ENCODE data around the gene MEIG1. TPM values are rescaled to one million over a fixed set of nuclear protein-coding genes. Genes with fewer than 3 reads are reported as not detected.
"Not testable (repeated sequence)": the region's sequence is repeated elsewhere in the genome, so short reads cannot be mapped to it uniquely, and the experiment has no call there.

Gene MEIG1
- total RNA-seq, 1 donor from 2014 or later: not detected

DNA sequence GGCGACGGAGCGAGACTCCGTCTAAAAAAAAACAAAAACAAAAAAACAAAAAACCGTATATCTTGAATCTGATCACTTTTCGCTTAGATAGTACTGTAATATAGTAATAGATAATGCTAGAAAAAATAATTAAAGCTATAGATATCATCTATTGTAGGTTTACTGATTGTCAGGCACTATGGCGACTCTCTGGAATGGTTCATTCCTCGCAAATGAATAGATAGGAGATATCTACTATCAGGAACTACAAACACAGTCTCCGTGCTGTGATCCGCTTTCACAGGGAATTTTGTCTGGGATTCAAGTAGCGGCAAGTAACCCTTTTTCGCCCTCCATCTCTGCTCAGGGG lies 342 bp upstream of the MEIG1 start:
- TF ChIP-seq, protein P1, sequence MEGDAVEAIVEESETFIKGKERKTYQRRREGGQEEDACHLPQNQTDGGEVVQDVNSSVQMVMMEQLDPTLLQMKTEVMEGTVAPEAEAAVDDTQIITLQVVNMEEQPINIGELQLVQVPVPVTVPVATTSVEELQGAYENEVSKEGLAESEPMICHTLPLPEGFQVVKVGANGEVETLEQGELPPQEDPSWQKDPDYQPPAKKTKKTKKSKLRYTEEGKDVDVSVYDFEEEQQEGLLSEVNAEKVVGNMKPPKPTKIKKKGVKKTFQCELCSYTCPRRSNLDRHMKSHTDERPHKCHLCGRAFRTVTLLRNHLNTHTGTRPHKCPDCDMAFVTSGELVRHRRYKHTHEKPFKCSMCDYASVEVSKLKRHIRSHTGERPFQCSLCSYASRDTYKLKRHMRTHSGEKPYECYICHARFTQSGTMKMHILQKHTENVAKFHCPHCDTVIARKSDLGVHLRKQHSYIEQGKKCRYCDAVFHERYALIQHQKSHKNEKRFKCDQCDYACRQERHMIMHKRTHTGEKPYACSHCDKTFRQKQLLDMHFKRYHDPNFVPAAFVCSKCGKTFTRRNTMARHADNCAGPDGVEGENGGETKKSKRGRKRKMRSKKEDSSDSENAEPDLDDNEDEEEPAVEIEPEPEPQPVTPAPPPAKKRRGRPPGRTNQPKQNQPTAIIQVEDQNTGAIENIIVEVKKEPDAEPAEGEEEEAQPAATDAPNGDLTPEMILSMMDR (IDR thresholded peaks at IDR 0.05): no peak
- no peaks in the 10 kb centered on the region for H3K36me3 ChIP-seq
- peak overlapping the region; percentile 76 to 92 for H3K4me3 ChIP-seq
- DNase-seq (ENCODE audit: low spot score in 2 of 2): no peak
- intact Hi-C loops (cut with DNase I): loop anchor here (1.0 to 10.0 kb wide), 5 partner anchors 81 to 1654 kb away; partner anchors contain the start of genes PHYH, RPP38 and SUV39H2
- H3K4me1 ChIP-seq: peaks cover 0 to 3% of the 10 kb centered on the region in 2 donors
- no peaks in the 10 kb centered on the region for H3K27me3 ChIP-seq
- no peaks in the 10 kb centered on the region for H3K9me3 ChIP-seq
- peak overlapping the region; percentile 92 to 97 for H3K27ac ChIP-seq

DNA sequence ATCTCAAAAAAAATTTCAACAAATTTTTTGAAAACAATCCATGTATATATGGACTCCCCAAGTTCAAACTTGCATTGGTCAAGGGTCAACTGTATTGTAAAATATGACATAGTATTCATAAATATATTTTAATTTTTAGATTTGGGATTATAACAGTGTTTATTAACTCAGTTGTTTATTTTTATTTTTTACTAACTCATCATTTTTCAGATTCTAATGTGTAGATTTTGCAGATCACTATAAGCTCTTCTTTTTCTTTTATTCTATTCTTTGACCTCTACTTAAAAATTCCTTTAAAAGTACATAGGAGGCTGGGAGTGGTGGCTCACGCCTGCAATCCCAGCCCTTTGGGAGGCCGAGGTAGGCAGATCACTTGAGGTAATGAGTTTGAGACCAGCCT lies 8.7 kb downstream of the MEIG1 start:
- Histone ChIP-seq H3K4me3 (no peak overlapping the region), H3K4me1 (no peaks in the 10 kb centered on the region), H3K36me3 (no peaks in the 10 kb centered on the region), H3K27me3 (no peaks in the 10 kb centered on the region), H3K27ac (no peak overlapping the region), H3K9me3 (no peaks in the 10 kb centered on the region)
- intact Hi-C loops (cut with DNase I): no loop called here
- DNase-seq (ENCODE audit: low spot score in 2 of 2): no peak
- TF ChIP-seq, protein P1 (IDR thresholded peaks at IDR 0.05): no peak

DNA sequence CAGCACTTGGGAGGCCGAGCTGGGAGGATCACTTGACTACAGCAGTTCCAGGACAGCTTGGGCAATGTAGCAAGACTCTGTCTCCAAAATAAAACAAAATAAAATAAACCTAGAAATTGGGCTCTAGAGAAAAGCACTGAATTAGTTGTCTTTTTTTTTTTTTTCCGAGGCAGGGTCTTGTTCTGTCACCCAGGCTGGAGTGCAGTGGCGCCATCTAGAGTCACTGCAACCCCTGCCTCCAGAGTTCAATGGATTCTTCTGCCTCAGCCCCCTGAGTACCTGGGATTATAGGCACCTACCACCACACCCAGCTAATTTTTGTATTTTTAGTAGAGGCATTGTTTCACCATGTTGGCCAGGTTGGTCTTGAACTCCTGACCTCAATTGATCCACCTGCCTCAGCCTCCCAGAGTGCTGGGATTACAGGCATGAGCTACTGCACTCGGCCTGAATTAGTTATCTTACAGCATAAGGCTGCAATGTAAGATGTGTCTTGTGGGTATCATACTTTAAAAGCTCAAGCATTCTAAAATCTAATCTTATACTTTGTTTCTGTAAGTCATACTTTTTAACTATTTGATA lies 12.8 kb downstream of the MEIG1 start:
- TF ChIP-seq, protein P1 (IDR thresholded peaks at IDR 0.05): peak in 2 of 3 experiments; percentile 32 to 48
- no peak for DNase-seq (ENCODE audit: low spot score in 2 of 2)
- H3K36me3 ChIP-seq: no peaks in the 10 kb centered on the region
- no peaks in the 10 kb centered on the region for H3K9me3 ChIP-seq
- H3K27ac ChIP-seq: no peak overlapping the region
- H3K4me3 ChIP-seq: no peak overlapping the region
- H3K27me3 ChIP-seq: no peaks in the 10 kb centered on the region
- intact Hi-C loops (cut with DNase I): no loop called here
- no peaks in the 10 kb centered on the region for H3K4me1 ChIP-seq

DNA sequence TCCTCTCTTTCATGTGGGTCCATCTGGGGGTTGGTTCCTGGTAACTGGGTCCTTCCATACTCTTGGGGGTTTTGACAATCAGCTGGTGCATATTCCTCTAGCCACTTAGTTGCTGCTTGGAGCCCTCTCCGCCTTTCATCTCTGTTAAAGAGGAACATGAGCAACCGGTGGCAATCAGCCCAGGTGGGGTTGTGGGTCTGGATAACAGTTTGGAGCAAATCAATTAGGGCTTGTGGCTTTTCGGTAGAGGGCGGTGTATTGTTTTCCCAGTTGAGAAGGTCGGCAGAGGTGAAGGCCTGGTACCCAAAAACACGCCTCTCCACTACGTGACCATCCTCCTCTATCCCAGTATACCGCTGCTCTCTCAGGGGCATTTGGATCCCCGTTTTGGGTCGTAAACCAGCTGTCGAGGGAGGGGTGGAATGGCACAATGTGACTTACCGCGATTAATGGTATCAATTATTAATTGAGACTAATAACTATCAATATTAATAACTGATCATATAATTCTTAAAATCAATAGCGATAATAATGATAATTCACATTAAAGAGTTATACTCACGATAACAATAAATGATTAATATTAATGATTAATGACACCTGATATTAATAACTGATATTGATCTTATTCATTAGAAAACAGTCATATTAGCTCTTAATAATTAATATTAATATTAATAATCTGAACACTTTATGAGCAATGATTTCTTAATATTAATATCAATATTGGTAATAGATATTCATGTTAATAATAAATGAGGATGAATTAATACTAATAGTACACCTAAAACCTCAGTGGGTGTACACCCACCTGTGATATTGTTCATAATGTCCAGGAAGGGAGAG lies 15.2 kb downstream of the MEIG1 start:
- H3K4me1 ChIP-seq; intact Hi-C loops (cut with DNase I); H3K4me3 ChIP-seq; H3K27me3 ChIP-seq; H3K36me3 ChIP-seq; H3K27ac ChIP-seq; DNase-seq (ENCODE audit: low spot score in 2 of 2); H3K9me3 ChIP-seq: not testable (repeated sequence)

- DNase-seq (ENCODE audit: low spot score in 2 of 2): no peak
- H3K4me1 ChIP-seq: no peaks in the 10 kb centered on the region
- no peak overlapping the region for H3K4me3 ChIP-seq
- H3K27me3 ChIP-seq: no peaks in the 10 kb centered on the region
- no peaks in the 10 kb centered on the region for H3K36me3 ChIP-seq
- TF ChIP-seq, protein P1 (IDR thresholded peaks at IDR 0.05): no peak
- no peaks in the 10 kb centered on the region for H3K9me3 ChIP-seq
- intact Hi-C loops (cut with DNase I): no loop called here
- H3K27ac ChIP-seq: no peak overlapping the region
These were observed 16.6 kb downstream of the MEIG1 start for GRCh38 chr10:14975672-14976273.

- no peaks in the 10 kb centered on the region for H3K27me3 ChIP-seq
- DNase-seq (ENCODE audit: low spot score in 2 of 2): no peak
- intact Hi-C loops (cut with DNase I): no loop called here
- no peaks in the 10 kb centered on the region for H3K9me3 ChIP-seq
- no peaks in the 10 kb centered on the region for H3K4me1 ChIP-seq
- TF ChIP-seq, protein P1 (IDR thresholded peaks at IDR 0.05): no peak
- no peak overlapping the region for H3K4me3 ChIP-seq
- H3K36me3 ChIP-seq: no peaks in the 10 kb centered on the region
- H3K27ac ChIP-seq: no peak overlapping the region
These were observed 23.6 kb downstream of the MEIG1 start for GRCh38 chr10:14982744-14983143.

DNA sequence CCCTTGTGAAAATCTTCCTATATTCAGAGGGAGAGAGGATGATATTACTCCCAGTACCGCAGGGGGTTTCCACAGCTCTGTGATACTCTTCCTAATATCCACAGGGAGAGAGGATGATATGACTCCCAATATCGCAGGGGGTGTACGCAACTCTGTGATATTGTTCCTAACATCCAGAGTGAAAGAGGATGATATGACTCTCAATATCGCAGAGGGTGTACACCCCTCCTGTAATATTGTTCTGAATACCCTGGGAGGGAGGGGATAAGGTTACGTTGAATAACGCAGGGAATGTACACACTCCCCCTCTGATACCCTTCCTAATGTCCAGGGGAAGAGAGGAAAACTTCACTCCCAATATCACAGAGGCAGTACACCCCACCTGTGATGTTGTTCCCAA lies 30.4 kb downstream of the MEIG1 start:
- H3K4me3 ChIP-seq; H3K4me1 ChIP-seq; H3K36me3 ChIP-seq; DNase-seq (ENCODE audit: low spot score in 2 of 2); H3K9me3 ChIP-seq; intact Hi-C loops (cut with DNase I); H3K27ac ChIP-seq; H3K27me3 ChIP-seq: not testable (repeated sequence)

- H3K4me3 ChIP-seq; H3K27ac ChIP-seq; H3K9me3 ChIP-seq; DNase-seq (ENCODE audit: low spot score in 2 of 2); H3K36me3 ChIP-seq; H3K4me1 ChIP-seq; H3K27me3 ChIP-seq; intact Hi-C loops (cut with DNase I): not testable (repeated sequence)
These were observed 32.0 kb downstream of the MEIG1 start for GRCh38 chr10:14991035-14991749.
